Ascending aorta (tissue), 1 donor: ENCODE measurements around the gene SMIM34. TPM values are rescaled to one million over a fixed set of nuclear protein-coding genes. Genes with fewer than 3 reads are reported as not detected.

Experiments
- total RNA-seq: library from RNA; depleted of rRNA; stranded (reverse); fragments of >200 nt; gene quantifications from one replicate; pipeline ENCODE4 v1.1.0, GENCODE V29; 2016

Gene SMIM34
- total RNA-seq, 1 donor from 2014 or later = not detected

Other genes with a start within 250 kb of the SMIM34 start
- gene KCNE2, start 59.9 kb downstream of the SMIM34 start, total RNA-seq = not detected
- gene SMIM11, start 48.4 kb downstream of the SMIM34 start, total RNA-seq = not detected
- gene KCNE1, start 88.3 kb upstream of the SMIM34 start, total RNA-seq = 5.7 TPM
- gene RCAN1, start 191.2 kb upstream of the SMIM34 start, total RNA-seq = 12.5 TPM
- gene CLIC6, start 245.0 kb upstream of the SMIM34 start, total RNA-seq = 6.2 TPM